Erythroblast (primary cell): Measurements from ENCODE around the gene TRIM29.

Experiments used
- DNase-seq, 2 experiments: peaks; one replicate each; lab custom pipeline; 2025; lab: John Stamatoyannopoulos, UW
- GATA1 ChIP-seq: IDR thresholded peaks from 2 replicates; pipeline ENCODE4 v1.6.1; 2011; ENCODE audit warnings: low read depth, mild to moderate bottlenecking, control low read depth, low read length, moderate library complexity
- POLR2A ChIP-seq: IDR thresholded peaks from 2 replicates; pipeline ENCODE4 v1.6.1; 2011; ENCODE audit warnings: mild to moderate bottlenecking, low read length

The TRIM29 gene

GRCh38 chr11:120109531-120109930, 28.4 kb downstream of the TRIM29 start:
- no peak for TF ChIP-seq POLR2A
- no peak for TF ChIP-seq GATA1
- DNase-seq = no peak

- TF ChIP-seq POLR2A = no peak
- no peak for TF ChIP-seq GATA1
- no peak for DNase-seq
These were observed 29.1 kb downstream of the TRIM29 start for GRCh38 chr11:120108785-120109168.

GRCh38 chr11:120108154-120108784, 29.6 kb downstream of the TRIM29 start:
- peak; percentile 35 to 65 for DNase-seq
- TF ChIP-seq GATA1 (no peak), POLR2A (no peak)

- TF ChIP-seq POLR2A (no peak), GATA1 (no peak)
These were observed 30.2 kb downstream of the TRIM29 start for GRCh38 chr11:120107692-120108091.

GRCh38 chr11:120106354-120107150, 31.4 kb downstream of the TRIM29 start:
- DNase-seq = no peak
- no peak for TF ChIP-seq GATA1
- TF ChIP-seq POLR2A = no peak

More at GRCh38 chr11:120107692-120108091, 30.2 kb downstream of the TRIM29 start:
- no peak for DNase-seq

- TF ChIP-seq POLR2A = no peak
- TF ChIP-seq GATA1 = no peak
- no peak for DNase-seq
These were observed 32.3 kb downstream of the TRIM29 start for GRCh38 chr11:120105576-120105975.

GRCh38 chr11:120104041-120104565, 33.8 kb downstream of the TRIM29 start:
- DNase-seq = no peak
- TF ChIP-seq POLR2A = no peak
- TF ChIP-seq GATA1 = no peak

GRCh38 chr11:120102864-120103122, 35.1 kb downstream of the TRIM29 start:
- TF ChIP-seq POLR2A = no peak
- no peak for TF ChIP-seq GATA1
- DNase-seq = no peak

- TF ChIP-seq GATA1 = no peak
- no peak for TF ChIP-seq POLR2A
- no peak for DNase-seq
These were observed 35.7 kb downstream of the TRIM29 start for GRCh38 chr11:120102050-120102863.

- no peak for DNase-seq
- no peak for TF ChIP-seq GATA1
- TF ChIP-seq POLR2A = no peak
These were observed 39.4 kb downstream of the TRIM29 start for GRCh38 chr11:120098503-120099020.

- TF ChIP-seq POLR2A (no peak), GATA1 (no peak)
- DNase-seq = no peak
These were observed 40.1 kb downstream of the TRIM29 start for GRCh38 chr11:120097721-120098385.

- no peak for TF ChIP-seq POLR2A
- no peak for TF ChIP-seq GATA1
- DNase-seq = no peak
These were observed 41.3 kb downstream of the TRIM29 start for GRCh38 chr11:120096369-120097191.
